ENCODE results near the gene SYTL5. TPM values are rescaled to one million over a fixed set of nuclear protein-coding genes. Genes with fewer than 3 reads are reported as not detected.

The SYTL5 gene
- total RNA-seq, 1 donor from 2014 or later, result 8.8 TPM

DNA sequence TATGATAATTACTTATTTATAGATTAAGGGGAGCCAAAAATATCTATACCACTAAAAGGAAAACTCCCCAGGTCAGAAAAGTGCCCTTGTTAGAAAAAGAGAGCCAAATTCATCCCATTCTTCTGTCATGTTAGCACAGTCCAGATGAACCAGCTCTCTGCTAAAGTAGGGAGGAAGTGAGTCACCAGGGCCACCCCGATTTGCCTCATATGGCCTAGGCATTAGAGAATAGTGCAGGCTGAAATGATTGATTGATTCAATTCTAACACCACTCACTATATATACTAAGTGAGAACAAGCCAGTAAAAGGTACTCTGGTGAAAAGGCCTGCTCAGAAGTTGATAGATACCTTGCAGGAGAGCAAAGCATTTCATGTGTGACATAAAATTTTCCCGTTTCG is 119.8 kb downstream of the SYTL5 start:
- Mint-ChIP-seq H3K4me1 (ENCODE audit: low read depth) (peaks cover 5% of the 10 kb centered on the region), H3K9me3 (ENCODE audit: low read depth) (peaks cover 26% of the 10 kb centered on the region), H3K27me3 (no peaks in the 10 kb centered on the region), H3K36me3 (ENCODE audit: insufficient read depth) (no peaks in the 10 kb centered on the region), H3K27ac (no peak overlapping the region), H3K4me3 (ENCODE audit: low read depth) (no peak overlapping the region)
- DNase-seq (ENCODE audit: low spot score, unreplicated experiment), result no peak
- TF ChIP-seq CTCF (IDR thresholded peaks at IDR 0.05; ENCODE audit: unreplicated experiment), result no peak

DNA sequence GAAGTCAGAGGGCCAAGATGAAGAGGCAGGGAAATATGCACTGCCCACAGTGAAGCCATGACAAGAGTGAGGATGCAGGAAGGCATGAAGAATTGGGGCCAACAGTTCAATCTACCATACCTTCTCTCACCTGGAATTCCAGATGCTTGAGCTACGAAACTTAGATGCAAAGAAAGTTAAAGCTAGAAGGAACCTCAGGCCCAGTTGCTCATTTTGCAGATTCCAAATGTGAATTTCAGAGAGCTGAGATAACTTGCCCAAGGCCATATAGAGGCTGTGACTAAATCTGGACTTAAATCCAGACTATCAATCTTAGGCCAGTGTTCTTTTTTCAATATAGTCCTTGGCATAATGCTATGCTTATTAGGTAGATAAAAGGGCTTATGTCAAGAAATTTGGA is 121.6 kb downstream of the SYTL5 start:
- peaks cover 5% of the 10 kb centered on the region for H3K4me1 Mint-ChIP-seq (ENCODE audit: low read depth)
- no peak overlapping the region for H3K27ac Mint-ChIP-seq
- no peak for DNase-seq (ENCODE audit: low spot score, unreplicated experiment)
- no peak for TF ChIP-seq CTCF (IDR thresholded peaks at IDR 0.05; ENCODE audit: unreplicated experiment)
- no peak overlapping the region for H3K4me3 Mint-ChIP-seq (ENCODE audit: low read depth)
- H3K27me3 Mint-ChIP-seq, result no peaks in the 10 kb centered on the region
- no peaks in the 10 kb centered on the region for H3K36me3 Mint-ChIP-seq (ENCODE audit: insufficient read depth)
- H3K9me3 Mint-ChIP-seq (ENCODE audit: low read depth), result peaks cover 31% of the 10 kb centered on the region

- no peak overlapping the region for H3K27ac Mint-ChIP-seq
- H3K4me3 Mint-ChIP-seq (ENCODE audit: low read depth), result no peak overlapping the region
- H3K27me3 Mint-ChIP-seq, result no peaks in the 10 kb centered on the region
- DNase-seq (ENCODE audit: low spot score, unreplicated experiment), result no peak
- H3K4me1 Mint-ChIP-seq (ENCODE audit: low read depth), result peaks cover 5% of the 10 kb centered on the region
- no peak for TF ChIP-seq CTCF (IDR thresholded peaks at IDR 0.05; ENCODE audit: unreplicated experiment)
- no peaks in the 10 kb centered on the region for H3K36me3 Mint-ChIP-seq (ENCODE audit: insufficient read depth)
- H3K9me3 Mint-ChIP-seq (ENCODE audit: low read depth), result peaks cover 26% of the 10 kb centered on the region
Observed at GRCh38 chrX:38129366-38129765, 123.0 kb downstream of the SYTL5 start.

- no peaks in the 10 kb centered on the region for H3K36me3 Mint-ChIP-seq (ENCODE audit: insufficient read depth)
- H3K9me3 Mint-ChIP-seq (ENCODE audit: low read depth), result peaks cover 8% of the 10 kb centered on the region
- peaks cover 4% of the 10 kb centered on the region for H3K4me1 Mint-ChIP-seq (ENCODE audit: low read depth)
- DNase-seq (ENCODE audit: low spot score, unreplicated experiment), result no peak
- no peak overlapping the region for H3K27ac Mint-ChIP-seq
- no peak overlapping the region for H3K4me3 Mint-ChIP-seq (ENCODE audit: low read depth)
- TF ChIP-seq CTCF (IDR thresholded peaks at IDR 0.05; ENCODE audit: unreplicated experiment), result no peak
- no peaks in the 10 kb centered on the region for H3K27me3 Mint-ChIP-seq
Observed at GRCh38 chrX:38138157-38138891, 132.0 kb downstream of the SYTL5 start.

GRCh38 chrX:38138900-38139299 is 132.5 kb downstream of the SYTL5 start:
- H3K27ac Mint-ChIP-seq, result no peak overlapping the region
- no peak overlapping the region for H3K4me3 Mint-ChIP-seq (ENCODE audit: low read depth)
- DNase-seq (ENCODE audit: low spot score, unreplicated experiment), result no peak
- no peaks in the 10 kb centered on the region for H3K27me3 Mint-ChIP-seq
- H3K4me1 Mint-ChIP-seq (ENCODE audit: low read depth), result peaks cover 4% of the 10 kb centered on the region
- no peak for TF ChIP-seq CTCF (IDR thresholded peaks at IDR 0.05; ENCODE audit: unreplicated experiment)
- peaks cover 10% of the 10 kb centered on the region for H3K9me3 Mint-ChIP-seq (ENCODE audit: low read depth)
- no peaks in the 10 kb centered on the region for H3K36me3 Mint-ChIP-seq (ENCODE audit: insufficient read depth)
